Neural progenitor cell (in vitro differentiated cells): ENCODE measurements around the gene USP33. TPM values are rescaled to one million over a fixed set of nuclear protein-coding genes. Genes with fewer than 3 reads are reported as not detected.

ENCODE experiments used
- DNase-seq: peaks from one replicate; pipeline ENCODE4 v3.0.0-alpha.2; 2016; ENCODE audit warnings: low spot score
- H2AFZ ChIP-seq: fragments of 200-600 bp; sonication (generic); replicated peaks from 2 replicates; pipeline ENCODE4 v1.6.1; 2016; ENCODE audit warnings: antibody characterized with exemption
- H3F3A ChIP-seq: fragments of 200-600 bp; sonication (generic); 2 replicates; pipeline ENCODE4 v1.6.1; 2016; ENCODE audit warnings: antibody characterized with exemption, low read depth
- H3K27ac ChIP-seq: fragments of 200-600 bp; sonication (generic); 2 replicates; pipeline ENCODE4 v1.5.1; 2016; ENCODE audit warnings: mild to moderate bottlenecking
- H3K27me3 ChIP-seq: fragments of 200-600 bp; sonication (generic); 2 replicates; pipeline ENCODE4 v1.6.1; 2016; ENCODE audit warnings: mild to moderate bottlenecking, moderate library complexity
- H3K36me3 ChIP-seq: fragments of 200-600 bp; sonication (generic); 2 replicates; pipeline ENCODE4 v1.5.1; 2016
- H3K4me1 ChIP-seq: fragments of 200-600 bp; sonication (generic); 2 replicates; pipeline ENCODE4 v1.6.1; 2016; ENCODE audit warnings: mixed run types
- H3K4me2 ChIP-seq: fragments of 200-600 bp; sonication (generic); 2 replicates; pipeline ENCODE4 v1.6.1; 2016
- H3K4me3 ChIP-seq: fragments of 200-600 bp; sonication (generic); 2 replicates; pipeline ENCODE4 v1.5.1; 2016
- H3K79me2 ChIP-seq: fragments of 200-600 bp; sonication (generic); 2 replicates; pipeline ENCODE4 v1.6.1; 2016; ENCODE audit warnings: low read depth
- H3K9ac ChIP-seq: fragments of 200-600 bp; sonication (generic); 2 replicates; pipeline ENCODE4 v1.6.1; 2016
- H3K9me3 ChIP-seq: fragments of 200-600 bp; sonication (generic); 2 replicates; pipeline ENCODE4 v1.5.1; 2016; ENCODE audit warnings: low read depth
- H4K20me1 ChIP-seq: fragments of 200-600 bp; sonication (generic); 2 replicates; pipeline ENCODE4 v1.6.1; 2016; ENCODE audit warnings: low read depth
- H3K27ac Mint-ChIP-seq: 3 replicates; pipeline ENCODE4 v1.8.0; 2021; ENCODE audit warnings: mixed read lengths
- H3K27me3 Mint-ChIP-seq: 2 replicates; pipeline ENCODE4 v1.8.0; 2022; ENCODE audit warnings: low read depth, mild to moderate bottlenecking, inconsistent platforms, moderate library complexity, mixed read lengths; ENCODE audit not compliant: insufficient read depth
- H3K36me3 Mint-ChIP-seq: 3 replicates; pipeline ENCODE4 v1.8.0; 2021; ENCODE audit warnings: mixed read lengths
- H3K4me1 Mint-ChIP-seq: 3 replicates; pipeline ENCODE4 v1.8.0; 2021; ENCODE audit warnings: mixed read lengths
- H3K4me3 Mint-ChIP-seq: 3 replicates; pipeline ENCODE4 v1.8.0; 2021; ENCODE audit warnings: mild to moderate bottlenecking, moderate library complexity, mixed read lengths
- H3K9me3 Mint-ChIP-seq: 3 replicates; pipeline ENCODE4 v1.8.0; 2020; ENCODE audit warnings: mixed read lengths
- CTCF ChIP-seq: fragments of 200-600 bp; sonication (generic); IDR thresholded peaks from 2 replicates; pipeline ENCODE4 v1.5.1; 2017; ENCODE audit warnings: antibody characterized with exemption, mild to moderate bottlenecking
- EZH2 ChIP-seq: fragments of 200-600 bp; sonication (generic); IDR thresholded peaks from 2 replicates; pipeline ENCODE4 v1.6.1; 2017; ENCODE audit warnings: antibody characterized with exemption, mild to moderate bottlenecking, moderate library complexity
- EZH2phosphoT487 ChIP-seq: fragments of 200-600 bp; sonication (generic); IDR thresholded peaks from 2 replicates; pipeline ENCODE4 v1.6.1; 2017; ENCODE audit warnings: antibody characterized with exemption
- total RNA-seq: library from RNA; depleted of rRNA; stranded (reverse); fragments of >200 nt; gene quantifications from 2 replicates; pipeline ENCODE4 v1.2.3, GENCODE V29; 2015; ENCODE audit warnings: low replicate concordance

The USP33 gene
- total RNA-seq, 1 donor from 2014 or later = 132 TPM

- Mint-ChIP-seq H3K4me1 (peaks cover 3% of the 10 kb centered on the region), H3K9me3 (peaks cover 6% of the 10 kb centered on the region), H3K4me3 (no peak overlapping the region), H3K27me3 (no peaks in the 10 kb centered on the region), H3K36me3 (peaks cover 37% of the 10 kb centered on the region), H3K27ac (no peak overlapping the region)
- no peak overlapping the region for H3K9ac ChIP-seq
- no peak overlapping the region for H3K27ac ChIP-seq
- TF ChIP-seq EZH2 (no peak), CTCF (no peak), EZH2phosphoT487 (no peak)
- H3K4me3 ChIP-seq = no peak overlapping the region
- H3K4me2 ChIP-seq = no peak overlapping the region
- no peak overlapping the region for H2AFZ ChIP-seq
- H3K79me2 ChIP-seq = peaks cover 47% of the 10 kb centered on the region
- peaks cover 7% of the 10 kb centered on the region for H4K20me1 ChIP-seq
- no peaks in the 10 kb centered on the region for H3K36me3 ChIP-seq
- H3K9me3 ChIP-seq = no peaks in the 10 kb centered on the region
- H3K27me3 ChIP-seq = no peaks in the 10 kb centered on the region
- H3F3A ChIP-seq = no peaks in the 10 kb centered on the region
- no peaks in the 10 kb centered on the region for H3K4me1 ChIP-seq
- no peak for DNase-seq
These were observed 17.6 kb downstream of the USP33 start for GRCh38 chr1:77742011-77742555.

GRCh38 chr1:77741316-77741715 is 18.3 kb downstream of the USP33 start:
- Histone ChIP-seq H3K27ac (no peak overlapping the region), H2AFZ (no peak overlapping the region), H4K20me1 (peaks cover 4% of the 10 kb centered on the region), H3K4me1 (no peaks in the 10 kb centered on the region), H3K4me2 (no peak overlapping the region), H3K79me2 (peaks cover 39% of the 10 kb centered on the region), H3F3A (no peaks in the 10 kb centered on the region), H3K36me3 (no peaks in the 10 kb centered on the region), H3K4me3 (no peak overlapping the region), H3K9me3 (no peaks in the 10 kb centered on the region), H3K27me3 (no peaks in the 10 kb centered on the region), H3K9ac (no peak overlapping the region)
- Mint-ChIP-seq H3K27me3 (no peaks in the 10 kb centered on the region), H3K36me3 (peaks cover 37% of the 10 kb centered on the region), H3K9me3 (peaks cover 6% of the 10 kb centered on the region), H3K27ac (no peak overlapping the region), H3K4me3 (no peak overlapping the region), H3K4me1 (peaks cover 3% of the 10 kb centered on the region)
- no peak for DNase-seq
- TF ChIP-seq CTCF = no peak

GRCh38 chr1:77739235-77739634 is 20.4 kb downstream of the USP33 start:
- H3K27me3 ChIP-seq = no peaks in the 10 kb centered on the region
- no peak for TF ChIP-seq EZH2phosphoT487
- no peak for TF ChIP-seq EZH2
- TF ChIP-seq CTCF = no peak
- Mint-ChIP-seq H3K27ac (no peak overlapping the region), H3K4me3 (no peak overlapping the region), H3K9me3 (no peaks in the 10 kb centered on the region), H3K4me1 (peaks cover 3% of the 10 kb centered on the region), H3K27me3 (no peaks in the 10 kb centered on the region), H3K36me3 (peaks cover 26% of the 10 kb centered on the region)
- peaks cover 4% of the 10 kb centered on the region for H4K20me1 ChIP-seq
- no peak overlapping the region for H3K27ac ChIP-seq
- no peak for DNase-seq
- H2AFZ ChIP-seq = no peak overlapping the region
- H3K4me3 ChIP-seq = no peak overlapping the region
- peaks cover 30% of the 10 kb centered on the region for H3K79me2 ChIP-seq
- H3K36me3 ChIP-seq = peaks cover 9% of the 10 kb centered on the region
- no peaks in the 10 kb centered on the region for H3K9me3 ChIP-seq
- H3F3A ChIP-seq = no peaks in the 10 kb centered on the region
- H3K4me1 ChIP-seq = no peaks in the 10 kb centered on the region
- no peak overlapping the region for H3K4me2 ChIP-seq
- H3K9ac ChIP-seq = no peak overlapping the region
